HG03280 (cell line): ENCODE results near the gene FARS2.
A peak's percentile ranks its signal among the peaks of the same experiment; 100 is the strongest.

Experiments used
- ATAC-seq: cut with Tn5 transposase; IDR thresholded peaks from one replicate; pipeline ENCODE4 v1.9.1; 2021; ENCODE audit warnings: mild to moderate bottlenecking, moderate library complexity; ENCODE audit not compliant: unreplicated experiment

The FARS2 gene

DNA sequence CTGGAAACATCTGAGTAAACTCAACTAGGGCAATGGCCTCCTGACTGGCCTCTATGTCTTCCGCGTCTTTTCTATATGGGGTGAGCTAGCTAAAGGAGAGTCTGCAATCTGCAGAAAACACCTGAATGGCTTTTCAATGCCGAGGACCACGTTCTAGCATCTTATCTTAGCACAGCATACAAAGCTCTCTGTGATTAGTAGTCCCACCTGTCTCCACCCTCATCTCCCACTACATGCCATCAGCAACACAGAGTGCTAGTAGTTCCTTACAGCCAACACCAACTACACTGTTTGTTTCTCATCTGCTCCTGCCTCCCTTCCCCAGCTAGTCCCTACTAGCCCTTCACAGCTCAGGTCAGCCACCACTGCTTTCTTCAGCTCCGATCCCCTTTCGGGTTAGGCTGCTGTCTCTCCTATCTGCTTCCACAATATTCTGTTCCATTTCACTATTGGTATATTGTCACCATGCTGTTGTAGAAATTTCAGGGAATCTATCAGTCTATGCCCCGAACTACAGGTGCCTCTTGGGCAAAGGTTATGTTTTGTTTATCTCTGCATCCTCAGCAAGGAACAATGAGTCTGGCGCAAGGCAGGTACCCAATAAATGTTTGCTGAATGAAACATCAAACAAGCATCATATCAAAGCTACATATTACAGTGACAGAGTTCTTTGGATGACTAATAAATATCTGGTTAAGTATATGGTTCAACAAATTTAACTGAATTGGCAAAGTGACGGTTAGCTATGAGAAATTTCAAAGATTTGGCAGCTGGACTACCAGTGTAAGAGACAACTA is 12.8 kb upstream of the FARS2 start:
- ATAC-seq = no peak

DNA sequence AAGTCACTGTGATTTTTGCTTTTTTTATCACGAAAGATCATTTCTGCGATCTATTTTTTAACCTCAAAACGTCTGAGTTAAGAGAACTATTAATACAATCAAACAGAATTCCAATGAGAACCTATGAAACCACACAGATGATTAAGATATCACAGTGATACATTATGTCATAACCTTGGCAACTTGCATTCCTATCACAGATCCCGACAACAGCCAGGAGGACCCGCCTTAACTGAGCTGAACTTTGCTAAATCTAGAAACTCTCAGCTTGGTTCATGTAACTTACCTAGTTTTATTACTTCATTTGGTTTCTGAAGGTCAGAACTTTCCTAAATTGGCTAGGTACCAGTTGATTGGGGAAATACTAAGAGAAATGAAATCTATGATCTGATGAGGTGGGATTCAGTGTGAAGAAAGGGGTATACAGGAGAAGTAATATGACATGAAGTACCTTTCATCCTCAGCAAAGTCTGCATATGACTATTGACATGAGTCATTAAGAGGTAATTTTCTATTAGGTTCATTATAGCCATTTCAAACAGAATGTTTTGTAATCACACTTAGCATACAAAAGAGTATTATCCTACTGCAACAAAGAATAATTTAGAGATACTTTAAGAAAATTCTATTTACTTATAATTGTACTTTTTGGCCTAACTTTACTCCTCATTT is 11.7 kb upstream of the FARS2 start:
- no peak for ATAC-seq

DNA sequence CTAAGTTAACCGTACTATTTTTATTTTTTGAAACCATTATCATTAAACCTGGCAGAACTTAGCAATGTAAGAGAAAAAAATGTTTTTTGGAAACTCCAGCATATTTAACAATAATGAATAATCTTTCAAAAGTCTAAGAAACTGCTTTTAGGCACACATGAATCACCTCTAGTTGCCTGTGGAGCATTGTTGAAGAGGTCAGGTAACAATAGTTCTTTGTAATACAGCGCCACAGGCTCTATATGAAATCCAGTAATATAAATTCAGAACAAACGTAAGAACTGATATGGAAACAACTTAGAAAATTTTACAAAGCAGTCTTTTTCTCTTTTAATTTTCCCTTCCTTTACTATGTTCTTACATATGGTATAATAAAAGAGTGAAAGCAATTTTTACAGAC is 10.9 kb upstream of the FARS2 start:
- ATAC-seq = no peak

DNA sequence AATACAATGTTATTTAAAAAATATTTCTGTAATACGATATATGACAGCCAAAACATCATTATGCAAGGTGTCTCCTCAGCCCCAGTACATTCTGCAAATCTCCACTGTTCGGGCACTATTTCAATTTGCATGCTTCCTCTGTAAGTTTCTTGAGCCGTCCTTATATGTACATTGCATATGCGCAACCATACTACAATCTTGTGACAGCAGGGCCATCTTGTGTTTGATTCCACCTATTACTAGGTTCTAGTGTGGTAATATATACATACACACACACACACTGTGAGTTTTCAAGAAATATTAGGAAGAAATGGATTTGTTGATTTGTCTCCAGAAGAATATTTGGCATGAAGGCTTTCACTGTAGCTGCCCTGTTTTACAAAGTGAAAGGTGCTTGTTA is 10.4 kb upstream of the FARS2 start:
- ATAC-seq = no peak

DNA sequence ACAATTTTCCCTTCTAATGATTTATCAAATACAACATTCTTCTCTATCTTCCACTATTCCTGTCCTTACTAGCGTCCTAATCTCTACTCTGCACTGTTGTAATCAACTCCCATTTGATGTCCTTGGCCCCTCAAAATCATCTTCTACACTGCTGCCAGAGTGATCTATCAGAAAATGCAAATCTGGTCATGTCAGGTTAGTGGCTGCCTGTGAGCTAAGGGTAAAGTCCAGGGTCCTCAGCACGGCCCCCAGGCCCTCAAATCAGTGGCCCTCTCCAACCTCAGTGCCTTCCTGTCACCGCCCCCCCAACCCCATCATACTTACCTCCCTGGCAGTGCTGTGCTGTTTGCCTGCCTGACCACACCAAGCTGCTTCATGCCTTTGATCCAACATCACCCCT is 4.4 kb upstream of the FARS2 start:
- no peak for ATAC-seq

DNA sequence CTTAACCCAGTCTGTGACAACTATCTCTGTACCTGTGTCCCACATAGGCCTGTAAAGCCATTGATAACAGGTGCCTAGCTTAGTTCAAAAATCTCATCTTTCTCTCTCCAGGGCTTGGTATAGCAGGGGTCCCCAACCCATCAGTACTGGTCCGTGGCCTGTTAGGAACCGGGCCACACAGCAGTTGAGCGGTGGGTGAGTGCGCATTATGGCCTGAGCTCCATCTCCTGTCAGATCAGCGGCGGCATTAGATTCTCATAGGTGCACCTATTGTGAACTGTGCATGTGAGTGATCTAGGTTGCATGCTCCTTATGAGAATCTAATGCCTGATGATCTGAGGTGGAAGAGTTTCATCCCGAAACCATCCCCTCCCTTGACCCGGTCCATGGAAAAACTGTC is 3.9 kb upstream of the FARS2 start:
- ATAC-seq = no peak

DNA sequence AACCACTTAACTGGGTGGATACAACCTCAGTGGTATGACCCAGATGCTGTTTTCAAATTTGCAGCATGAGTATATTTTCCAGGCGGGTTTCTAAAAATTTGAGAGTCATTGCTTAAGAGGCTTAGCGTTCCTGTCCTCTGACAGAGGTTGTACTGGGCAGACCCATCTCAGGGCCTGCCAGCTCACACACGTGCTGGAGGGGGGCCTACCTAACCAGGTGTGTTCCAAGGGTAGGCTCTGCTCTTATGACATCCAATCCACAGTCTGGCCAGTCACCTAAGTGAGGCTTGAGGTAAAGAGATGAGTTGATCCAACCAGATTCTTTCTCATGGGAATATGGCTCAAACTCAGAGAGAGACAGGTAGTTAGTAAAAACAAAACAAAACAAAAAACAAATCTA is 1.9 kb upstream of the FARS2 start:
- no peak for ATAC-seq

DNA sequence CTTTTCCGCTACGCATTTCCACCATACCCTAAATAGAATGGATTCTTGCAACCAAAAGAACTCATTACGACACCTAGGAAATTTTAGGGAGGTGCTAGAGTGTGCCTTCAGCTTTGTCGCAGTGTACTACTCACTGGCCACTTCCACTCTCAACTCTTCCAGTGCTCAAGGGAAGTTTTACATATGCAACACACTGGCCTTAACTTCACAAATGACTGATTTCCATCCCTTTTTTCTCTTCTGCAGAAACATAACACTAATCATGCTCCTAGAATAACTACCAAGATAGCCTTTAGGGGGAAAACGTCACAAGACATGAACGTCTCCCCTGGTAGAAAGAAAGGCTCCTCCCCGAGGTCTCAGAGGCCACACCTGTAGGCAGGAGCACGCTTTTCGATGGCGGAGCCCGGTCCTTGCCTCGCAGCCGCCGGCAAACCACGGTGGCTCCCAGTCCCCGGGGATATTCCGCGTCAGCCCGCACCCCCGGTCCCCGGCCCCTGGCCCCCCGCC is 1.1 kb upstream of the FARS2 start:
- peak; percentile 59 for ATAC-seq

DNA sequence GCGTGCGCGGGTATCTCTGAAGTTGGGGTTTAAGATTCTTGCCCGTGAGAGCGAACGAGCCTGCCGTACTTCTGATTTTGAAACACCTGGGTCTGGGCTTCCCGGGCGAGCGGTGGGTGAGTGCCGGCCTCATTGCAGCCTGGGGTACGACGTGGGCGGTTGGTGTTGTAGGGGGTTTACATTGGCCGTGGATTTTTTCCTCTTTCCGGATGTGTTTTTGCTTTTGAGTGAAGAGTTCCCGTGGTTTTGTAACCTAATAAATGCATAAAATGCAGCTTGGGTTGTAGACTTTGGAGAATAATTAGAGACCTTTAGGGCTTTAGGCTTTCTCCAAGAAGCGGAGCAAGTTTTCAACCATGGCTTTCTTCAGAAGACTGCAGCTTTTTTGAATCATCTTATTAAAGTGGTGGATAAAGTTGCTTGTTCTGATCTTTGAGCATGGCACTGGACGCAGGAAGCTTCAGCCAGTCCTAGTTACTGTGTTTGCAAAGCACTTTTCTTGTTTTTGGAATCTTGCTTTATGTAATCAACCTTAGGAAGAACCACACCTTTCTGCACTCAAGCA is 314 bp downstream of the FARS2 start:
- ATAC-seq = no peak

DNA sequence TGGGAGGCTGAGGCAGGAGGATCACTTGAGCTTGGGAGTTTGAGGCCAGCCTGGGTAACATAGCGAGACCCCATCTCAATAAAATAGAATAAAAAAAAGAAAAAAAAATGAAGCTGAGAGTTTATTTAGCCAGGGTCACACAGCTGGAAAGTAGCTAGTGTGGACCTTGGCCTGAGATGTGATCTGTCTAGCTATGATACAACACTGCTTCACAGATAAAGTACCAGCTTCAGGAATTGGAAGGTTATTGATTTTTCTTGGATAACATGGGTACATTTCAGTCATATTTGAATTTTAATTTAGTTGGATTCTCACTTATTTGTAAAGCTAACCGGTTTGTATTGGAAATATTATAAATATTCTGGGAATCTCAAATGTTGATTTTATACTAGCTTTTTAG is 5.1 kb downstream of the FARS2 start:
- ATAC-seq = no peak

DNA sequence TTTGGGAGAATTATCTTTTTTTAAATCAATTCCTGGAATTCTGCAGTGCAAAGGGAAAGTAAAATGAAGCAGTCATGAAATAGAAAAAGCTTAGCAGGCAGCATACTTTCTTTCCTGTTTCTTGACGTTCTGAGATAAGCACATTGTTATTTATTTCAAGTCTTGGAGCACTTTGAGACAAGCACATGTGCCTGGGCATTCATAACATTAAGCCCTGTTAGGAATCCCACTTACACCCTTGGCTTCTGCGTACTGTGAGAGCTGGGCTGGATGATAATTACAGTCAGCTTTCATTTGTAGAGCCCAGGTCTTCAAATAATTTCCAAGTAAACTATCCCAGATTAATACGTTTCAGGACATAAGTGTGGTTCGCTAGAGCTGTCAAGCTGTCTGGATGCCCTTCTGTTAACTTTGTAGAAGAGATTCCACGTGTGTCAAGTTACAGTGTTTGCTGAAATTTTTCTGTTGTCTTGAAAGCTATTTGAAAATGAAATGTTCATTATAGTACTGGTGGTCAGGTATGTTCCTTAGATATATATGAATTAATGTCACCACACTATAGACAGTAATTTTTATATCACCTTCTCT is 8.9 kb downstream of the FARS2 start:
- ATAC-seq = no peak

DNA sequence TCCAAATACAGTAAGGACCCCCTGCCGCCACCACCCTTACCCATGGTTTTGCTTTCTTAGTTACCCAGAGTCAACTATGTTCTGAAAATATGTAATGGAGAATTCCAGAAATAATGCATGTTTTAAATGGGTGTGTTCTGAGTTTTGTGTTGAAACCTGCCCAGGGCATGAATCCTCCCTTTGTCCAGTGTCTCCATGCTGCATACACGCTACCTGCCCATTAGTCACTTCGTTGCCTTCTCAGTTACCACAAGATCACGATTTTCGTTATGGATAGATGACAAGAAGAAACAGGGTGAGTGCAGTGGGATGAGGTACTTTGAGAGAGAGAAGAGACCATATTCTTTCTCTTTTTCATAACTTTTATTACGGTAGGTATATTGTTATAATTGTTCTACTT is 10.6 kb downstream of the FARS2 start:
- no peak for ATAC-seq

DNA sequence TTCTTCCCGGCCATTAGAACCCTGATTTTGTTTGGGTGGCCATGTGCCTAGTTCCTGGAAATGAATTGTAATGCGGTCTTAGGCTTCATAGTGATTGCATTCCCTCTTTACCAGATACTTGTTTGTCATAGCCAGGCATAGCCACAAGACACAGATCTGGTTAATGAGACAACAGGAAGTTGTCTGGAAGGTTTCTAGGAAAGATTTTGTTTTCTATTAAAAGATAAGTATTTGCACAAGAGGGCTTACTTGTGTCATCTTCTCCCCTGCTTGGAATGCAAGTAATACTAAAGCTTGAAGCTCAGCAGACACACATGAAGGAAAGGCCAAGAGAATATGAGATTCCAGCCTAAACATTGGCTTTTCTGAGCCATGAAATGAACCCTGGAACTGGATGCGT is 12.9 kb downstream of the FARS2 start:
- no peak for ATAC-seq

DNA sequence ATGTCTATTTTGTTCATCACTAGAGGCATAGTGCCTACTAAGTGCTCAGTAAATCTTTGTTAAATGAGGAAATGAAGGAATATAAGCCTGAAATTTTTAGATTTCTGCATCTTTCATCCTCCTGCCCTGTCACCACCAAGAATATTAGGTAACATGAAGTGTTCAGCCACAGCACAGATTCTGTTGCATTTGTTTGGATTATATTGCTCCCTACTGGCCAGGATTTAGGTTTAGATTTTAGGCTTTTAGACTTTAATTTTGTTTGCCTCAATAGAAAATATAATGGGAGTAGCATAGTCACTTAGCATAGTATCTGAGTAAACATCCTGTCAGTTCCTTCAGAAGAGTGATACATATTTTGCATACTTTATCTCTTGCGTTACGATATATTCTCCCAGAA is 14.2 kb downstream of the FARS2 start:
- no peak for ATAC-seq

DNA sequence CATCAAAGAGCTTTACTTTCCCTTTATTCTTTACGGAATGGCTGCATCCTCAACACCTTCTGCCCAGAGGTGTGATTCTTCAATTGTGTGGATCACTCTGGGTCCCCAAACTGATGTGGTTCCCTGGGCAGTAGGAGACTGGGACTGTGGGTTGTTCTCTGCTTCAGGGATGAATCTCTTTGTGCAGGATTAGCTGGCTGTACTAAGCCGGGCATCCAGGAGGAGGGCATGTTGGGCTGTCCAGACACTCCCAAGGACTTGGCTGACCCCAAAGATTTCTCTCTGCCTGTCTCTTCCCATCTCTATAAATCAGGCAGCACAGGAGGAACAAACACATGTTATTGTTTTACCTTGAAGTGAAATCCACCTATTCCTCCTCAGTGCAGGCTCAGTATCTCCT is 15.3 kb downstream of the FARS2 start:
- ATAC-seq = no peak

DNA sequence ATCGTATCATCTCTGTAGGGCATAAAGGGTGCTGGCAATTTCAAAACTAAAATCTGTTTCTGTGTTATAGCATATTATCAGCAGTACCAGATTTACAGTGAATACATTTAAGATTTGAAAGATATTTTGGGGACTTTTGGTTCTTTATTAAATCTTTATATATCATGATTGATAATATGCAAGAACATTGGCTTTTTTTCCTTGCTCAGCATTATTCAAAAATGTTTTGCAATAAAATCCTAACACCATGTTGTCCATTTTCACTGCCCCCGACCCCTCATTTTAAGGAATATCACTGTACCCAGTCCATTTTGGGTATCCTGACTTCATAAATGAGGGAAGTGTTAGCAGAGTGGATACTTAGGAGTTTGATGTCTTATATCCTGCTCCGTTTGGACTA is 16.3 kb downstream of the FARS2 start:
- no peak for ATAC-seq

DNA sequence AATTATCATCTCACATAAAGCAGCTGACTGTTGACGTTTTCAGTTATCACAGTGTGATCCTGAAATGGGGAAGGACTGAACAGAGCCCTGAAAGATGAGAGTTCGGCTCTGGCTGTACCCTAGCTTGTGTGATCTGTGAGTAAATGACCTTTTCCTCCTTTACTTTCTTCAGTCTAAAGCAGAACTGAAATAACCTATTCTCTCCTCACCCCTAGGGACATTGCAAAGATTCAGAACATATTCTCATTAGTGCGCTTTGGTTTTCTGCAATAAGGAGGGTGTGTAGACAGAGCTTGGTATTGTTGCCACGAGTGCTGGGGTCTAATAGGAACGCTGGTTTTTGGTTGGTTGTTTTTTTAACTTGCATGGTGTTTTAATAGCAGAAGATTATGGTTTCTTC is 16.7 kb downstream of the FARS2 start:
- ATAC-seq = peak; percentile 79

DNA sequence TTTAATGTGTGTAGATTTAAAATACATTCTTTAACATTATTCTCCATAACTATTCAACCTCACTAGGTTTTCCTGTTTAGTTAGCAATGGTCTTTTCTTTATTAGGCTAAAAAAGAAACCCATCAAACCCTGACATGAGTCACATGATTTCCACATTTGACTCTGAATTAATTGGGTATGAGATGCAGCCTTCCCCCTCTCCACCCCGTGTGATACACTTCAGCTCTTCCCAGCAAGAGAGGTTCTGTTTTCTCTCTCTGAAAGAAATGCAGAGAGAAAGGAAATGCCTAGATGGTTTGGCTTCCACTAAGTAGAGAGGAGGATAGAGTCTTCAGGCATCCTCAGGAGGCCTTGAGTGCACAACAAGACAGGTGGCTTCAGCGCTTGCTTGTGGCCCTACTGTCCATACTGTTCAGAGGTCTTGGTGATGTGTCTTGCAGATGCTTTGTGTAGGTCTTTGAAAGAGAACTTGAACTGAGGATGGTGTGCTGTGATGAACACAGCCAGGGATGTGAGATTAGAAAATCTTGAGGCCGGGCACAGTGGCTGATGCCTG is 17.3 kb downstream of the FARS2 start:
- ATAC-seq = no peak

DNA sequence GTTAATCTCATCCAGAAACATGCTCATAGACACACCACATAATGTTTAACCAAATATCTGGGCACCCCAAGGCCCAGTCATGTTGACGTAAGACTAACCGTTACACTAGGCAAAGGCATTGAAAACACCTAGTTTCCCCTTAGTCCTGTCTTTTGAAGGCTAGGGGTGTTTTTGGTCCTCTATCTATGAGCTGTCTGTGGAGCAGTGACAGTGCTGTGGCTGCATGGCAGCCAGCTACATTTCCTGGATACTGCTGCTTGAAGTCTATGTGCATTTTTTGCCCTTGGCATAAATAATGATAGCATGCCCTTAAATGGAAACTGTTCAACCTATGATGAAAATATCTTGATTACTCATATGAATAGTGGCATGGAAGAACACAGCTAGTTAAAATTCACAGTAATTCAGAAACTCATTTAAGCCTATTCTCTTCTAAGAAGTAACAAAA is 18.6 kb downstream of the FARS2 start:
- ATAC-seq = no peak

DNA sequence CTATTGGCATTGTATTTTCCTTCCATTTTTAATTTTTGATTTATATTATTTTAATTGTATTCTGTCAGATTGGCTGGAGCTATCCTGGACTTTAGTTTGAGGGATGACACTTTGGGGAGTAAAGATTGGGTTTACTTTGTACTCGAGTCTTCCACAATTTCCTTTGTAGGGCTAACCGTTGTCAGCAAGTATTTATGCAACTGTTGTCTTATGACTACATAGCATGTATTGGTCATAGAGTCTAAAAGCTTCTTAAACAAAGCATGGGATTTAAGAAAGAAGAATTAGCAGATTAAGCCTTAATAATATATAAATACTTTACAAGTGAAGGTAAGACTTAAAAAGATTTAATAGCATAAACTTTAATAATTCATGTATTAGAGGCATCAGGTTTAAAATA is 19.6 kb downstream of the FARS2 start:
- ATAC-seq = no peak

DNA sequence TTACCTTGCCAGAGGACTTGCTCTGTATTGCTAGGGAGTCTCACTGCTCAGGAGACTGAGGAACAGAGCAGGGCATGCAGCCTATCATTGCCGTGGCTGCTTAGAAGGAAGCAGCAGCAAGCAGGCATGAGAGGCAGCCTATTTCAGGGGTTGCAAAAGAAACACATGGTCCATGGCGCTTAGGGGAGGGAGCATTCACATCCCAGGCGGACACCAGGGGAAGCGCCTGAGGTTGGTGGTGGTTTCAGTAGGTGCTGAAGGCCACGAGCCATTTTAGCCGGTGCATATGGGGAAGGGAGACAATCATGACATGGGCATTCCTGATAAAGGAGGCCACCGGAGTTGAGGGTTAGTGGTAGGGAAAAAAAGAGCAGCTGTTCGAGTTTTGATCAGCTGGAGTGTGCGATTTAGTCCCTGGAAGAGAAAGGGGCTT is 20.9 kb downstream of the FARS2 start:
- ATAC-seq = no peak
